SK-N-SH (cell line): ENCODE results near the gene CELSR3. TPM values are rescaled to one million over a fixed set of nuclear protein-coding genes. Genes with fewer than 3 reads are reported as not detected.

Experiments
- CTCF ChIA-PET: fragments of 300-600, 350-600 bp; formaldehyde crosslinking; extraction: SDS; loops from one replicate; lab custom pipeline; 2021; lab: Yijun Ruan, JAX
- POLR2A ChIA-PET: fragments of 350-600 bp; sonication (Branson Sonifier 250); formaldehyde crosslinking; extraction: SDS; loops from one replicate; lab custom pipeline; 2020; ENCODE audit warnings: antibody characterized with exemption, inconsistent platforms; lab: Yijun Ruan, JAX
- DNase-seq: peaks from one replicate; pipeline ENCODE4 v3.0.0; 2012
- H2AFZ ChIP-seq: fragments of 200-600 bp; sonication (generic); 2 replicates; pipeline ENCODE4 v1.8.1; 2016; ENCODE audit warnings: antibody characterized with exemption, mild to moderate bottlenecking, low read depth
- H3F3A ChIP-seq: fragments of 200-600 bp; sonication (generic); replicated peaks from 2 replicates; pipeline ENCODE3; 2016; ENCODE audit warnings: antibody characterized with exemption, mild to moderate bottlenecking; ENCODE audit not compliant: insufficient read depth
- H3K27ac ChIP-seq, 2 experiments: fragments of 200-500 bp in 1 of 2; fragments of 200-600 bp in 1 of 2; sonication (Bioruptor generic) in 1 of 2; sonication (generic), shearing (Covaris generic) in 1 of 2; 2 replicates each; pipeline versions ENCODE4 v1.5.1 to v1.6.1; 2014 to 2016; ENCODE audit warnings: low read depth in 2 of 2, inconsistent platforms in 1 of 2, low read length in 1 of 2, mild to moderate bottlenecking in 1 of 2, mixed read lengths in 1 of 2
- H3K27me3 ChIP-seq: fragments of 200-600 bp; sonication (generic), shearing (Covaris generic); 2 replicates; pipeline ENCODE4 v1.6.1; 2016; ENCODE audit warnings: mixed run types; ENCODE audit not compliant: insufficient read depth
- H3K36me3 ChIP-seq, 2 experiments: fragments of 200-500 bp in 1 of 2; fragments of 200-600 bp in 1 of 2; sonication (Bioruptor generic) in 1 of 2; sonication (generic) in 1 of 2; replicated peaks in 1 of 2; 2 replicates each; pipeline versions ENCODE3 to v1.5.1; 2014 to 2016; ENCODE audit warnings: low read length in 1 of 2, mild to moderate bottlenecking in 1 of 2; ENCODE audit not compliant: insufficient read depth in 2 of 2, control insufficient read depth in 1 of 2
- H3K4me1 ChIP-seq, 2 experiments: fragments of 200-500 bp in 1 of 2; fragments of 200-600 bp in 1 of 2; sonication (Bioruptor generic) in 1 of 2; sonication (generic), shearing (Covaris generic) in 1 of 2; 2 replicates each; pipeline versions ENCODE4 v1.5.1 to v1.6.1; 2014 to 2016; ENCODE audit warnings: low read depth in 1 of 2, low read length in 1 of 2, mixed run types in 1 of 2; ENCODE audit not compliant: insufficient read depth in 2 of 2, control insufficient read depth in 1 of 2
- H3K4me2 ChIP-seq: fragments of 200-600 bp; sonication (generic), shearing (Covaris generic); 2 replicates; pipeline ENCODE4 v1.6.1; 2017; ENCODE audit warnings: mixed run types
- H3K4me3 ChIP-seq, 2 experiments: fragments of 200-500 bp in 1 of 2; fragments of 200-600 bp in 1 of 2; sonication (Bioruptor generic) in 1 of 2; sonication (generic), shearing (Covaris generic) in 1 of 2; 2 replicates each; pipeline versions ENCODE4 v1.5.1 to v1.8.1; 2014 to 2016; ENCODE audit warnings: low read depth in 2 of 2, inconsistent platforms in 1 of 2, low read length in 1 of 2, mild to moderate bottlenecking in 1 of 2, mixed read lengths in 1 of 2, moderate library complexity in 1 of 2
- H3K79me2 ChIP-seq: fragments of 200-600 bp; sonication (generic); 2 replicates; pipeline ENCODE4 v1.8.1; 2017; ENCODE audit warnings: mild to moderate bottlenecking; ENCODE audit not compliant: insufficient read depth
- H3K9ac ChIP-seq: fragments of 200-600 bp; sonication (generic); 2 replicates; pipeline ENCODE4 v1.6.1; 2017; ENCODE audit warnings: mixed run types
- H3K9me2 ChIP-seq: fragments of 200-600 bp; sonication (generic); 2 replicates; pipeline ENCODE4 v1.6.1; 2017; ENCODE audit warnings: mixed run types
- H3K9me3 ChIP-seq: fragments of 200-600 bp; sonication (generic); 2 replicates; pipeline ENCODE4 v1.6.1; 2017; ENCODE audit warnings: mixed run types, mild to moderate bottlenecking, moderate library complexity
- H4K20me1 ChIP-seq: fragments of 200-600 bp; sonication (generic); 2 replicates; pipeline ENCODE4 v1.6.1; 2017; ENCODE audit warnings: mild to moderate bottlenecking, mixed run types; ENCODE audit not compliant: insufficient read depth
- EZH2phosphoT487 ChIP-seq: fragments of 200-600 bp; sonication (generic); IDR thresholded peaks from 2 replicates; pipeline ENCODE4 v1.6.1; 2017; ENCODE audit warnings: low read depth, mixed run types, mild to moderate bottlenecking, antibody characterized with exemption, moderate library complexity, borderline replicate concordance
- FOXJ3 ChIP-seq: sonication (generic); formaldehyde crosslinking; IDR thresholded peaks from 2 replicates; pipeline ENCODE4 v1.5.1; 2020; ENCODE audit warnings: mild to moderate bottlenecking, missing genetic modification reagents
- GATA2 ChIP-seq: sonication (generic); formaldehyde crosslinking; IDR thresholded peaks from 2 replicates; pipeline ENCODE4 v1.5.0; 2020; ENCODE audit warnings: mild to moderate bottlenecking, missing genetic modification reagents
- MEF2A ChIP-seq: IDR thresholded peaks from 2 replicates; pipeline ENCODE4 v1.4.0; 2012; ENCODE audit warnings: low read depth, borderline replicate concordance
- NRF1 ChIP-seq: IDR thresholded peaks from 2 replicates; pipeline ENCODE4 v1.6.1; 2012; ENCODE audit warnings: low read depth, mild to moderate bottlenecking, low read length
- POLR2AphosphoS5 ChIP-seq: IDR thresholded peaks from 2 replicates; pipeline ENCODE4 v1.6.1; 2012; ENCODE audit warnings: low read depth, low read length
- RAD21 ChIP-seq: IDR thresholded peaks from 2 replicates; pipeline ENCODE4 v1.6.1; 2012; ENCODE audit warnings: mild to moderate bottlenecking, low read length
- REST ChIP-seq: IDR thresholded peaks from 2 replicates; pipeline ENCODE4 v1.6.1; 2012; ENCODE audit warnings: mild to moderate bottlenecking, low read depth, low read length, moderate library complexity
- SMC3 ChIP-seq: IDR thresholded peaks from 2 replicates; pipeline ENCODE4 v1.6.1; 2012; ENCODE audit warnings: low read depth, low read length, improper control_type of control experiment
- TCF12 ChIP-seq: IDR thresholded peaks from 2 replicates; pipeline ENCODE4 v1.4.0; 2012
- TEAD4 ChIP-seq: IDR thresholded peaks from 2 replicates; pipeline ENCODE4 v1.4.0; 2012; ENCODE audit warnings: mild to moderate bottlenecking, borderline replicate concordance; ENCODE audit not compliant: insufficient read depth
- USF1 ChIP-seq: IDR thresholded peaks from 2 replicates; pipeline ENCODE4 v1.4.0; 2012; ENCODE audit warnings: low read depth, borderline replicate concordance
- USF2 ChIP-seq: fragments of 150-350 bp; IDR thresholded peaks from 2 replicates; pipeline ENCODE4 v1.6.1; 2017; ENCODE audit warnings: antibody characterized with exemption, low read length, low read depth, borderline replicate concordance
- WGBS: methylation state at CpG from one replicate; pipeline ENCODE4 v1.1.6; 2017; ENCODE audit warnings: low lambda C conversion rate; 5-methylcytosine and 5-hydroxymethylcytosine counted together
- polyA plus RNA-seq, 3 experiments: library from polyadenylated mRNA; depleted of rRNA; stranded (reverse); fragments of >200 nt; gene quantifications; 2 replicates each; pipeline ENCODE4 v1.2.3, GENCODE V29; 2012

Gene CELSR3
- polyA plus RNA-seq, 1 of the 3 experiments (the other 2 are of a cell fraction), result 11.7 TPM

DNA sequence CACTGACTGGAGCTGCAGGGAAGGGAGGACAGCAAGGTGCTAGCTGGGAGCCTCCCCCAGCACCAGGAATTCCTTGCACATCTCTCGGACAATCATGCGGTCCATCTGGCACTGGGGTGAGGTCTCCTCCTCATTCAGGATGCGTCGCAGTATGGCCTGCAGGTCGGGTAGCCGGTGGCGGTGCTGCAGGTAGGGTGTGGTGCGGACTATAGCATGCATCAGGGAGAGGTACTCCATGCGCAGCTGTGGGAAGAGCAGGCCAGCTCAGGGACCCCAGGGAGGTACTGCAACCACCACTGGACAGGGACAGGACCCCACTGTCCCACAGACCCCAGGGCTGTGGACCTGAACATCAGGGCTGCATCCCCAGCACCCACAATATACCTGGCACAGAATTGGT lies 11.8 kb upstream of the CELSR3 start:
- Histone ChIP-seq H3K9me3 (no peaks in the 10 kb centered on the region), H3K4me1 (no peaks in the 10 kb centered on the region), H3K9ac (no peak overlapping the region), H3K4me2 (no peak overlapping the region), H3K27me3 (no peaks in the 10 kb centered on the region), H3K79me2 (no peaks in the 10 kb centered on the region), H3K36me3 (peaks cover 8 to 13% of the 10 kb centered on the region in 2 experiments), H3K4me3 (no peak overlapping the region), H3K9me2 (no peaks in the 10 kb centered on the region), H2AFZ (no peak overlapping the region), H4K20me1 (no peaks in the 10 kb centered on the region), H3K27ac (no peak overlapping the region), H3F3A (peaks cover 8% of the 10 kb centered on the region)
- WGBS, result 80% methylated on average over 2 of the region's 9 CpGs
- POLR2A ChIA-PET, result interaction anchor here (2.1 kb wide), 1 partner anchor 11 kb away, joined by 10 read pairs; no protein-coding TSS in a partner anchor
- DNase-seq, result no peak
- TF ChIP-seq NRF1, result no peak
- CTCF ChIA-PET, result interaction anchor here (1.1 to 4.6 kb wide), 4 partner anchors 9 to 12 kb away, joined by 3 to 24 read pairs (median 6); partner anchors contain the start of gene NCKIPSD

DNA sequence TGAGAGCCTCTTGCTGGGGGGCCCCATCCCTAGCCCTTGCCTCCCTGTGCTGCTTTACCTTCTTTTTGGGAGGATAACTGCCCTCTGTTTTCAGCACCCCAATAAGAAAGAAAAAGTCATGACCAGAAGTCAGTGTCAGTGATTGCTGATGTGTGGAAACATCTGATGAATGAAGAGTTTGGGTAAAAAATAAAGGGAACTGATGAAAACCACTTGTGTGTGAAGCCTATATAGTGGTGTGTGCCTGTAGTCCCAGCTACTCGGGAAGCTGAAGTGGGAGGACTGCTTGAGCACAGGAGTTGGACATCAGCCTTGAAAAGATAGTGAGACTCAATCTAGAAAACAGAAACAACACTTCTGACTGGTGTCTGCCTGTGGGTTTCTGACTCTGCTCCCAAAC lies 9.8 kb upstream of the CELSR3 start:
- Histone ChIP-seq H3K4me3 (no peak overlapping the region), H3F3A (peaks cover 14% of the 10 kb centered on the region), H3K27me3 (no peaks in the 10 kb centered on the region), H2AFZ (no peak overlapping the region), H3K4me1 (no peaks in the 10 kb centered on the region), H3K27ac (no peak overlapping the region), H3K9ac (no peak overlapping the region), H3K9me2 (no peaks in the 10 kb centered on the region), H3K4me2 (no peak overlapping the region), H3K36me3 (peaks cover 5 to 8% of the 10 kb centered on the region in 2 experiments), H3K79me2 (no peaks in the 10 kb centered on the region), H3K9me3 (no peaks in the 10 kb centered on the region), H4K20me1 (no peaks in the 10 kb centered on the region)
- no peak for DNase-seq
- 80% methylated on average over 1 of the region's 1 CpG for WGBS
- TF ChIP-seq TEAD4 (no peak), RAD21 (no peak), USF1 (no peak), MEF2A (no peak), USF2 (no peak), SMC3 (no peak), TCF12 (no peak), POLR2AphosphoS5 (no peak), EZH2phosphoT487 (no peak), GATA2 (CRISPR knock-in tag) (no peak), REST (no peak), FOXJ3 (CRISPR knock-in tag) (no peak)
- POLR2A ChIA-PET, result no interaction called here
- CTCF ChIA-PET, result interaction anchor here (0.8 kb wide), 1 partner anchor 8 kb away, joined by 3 read pairs; no protein-coding TSS in a partner anchor
